Erythroblast (primary cell): Measurements from ENCODE around the gene MAN1C1.

Source experiments
- GATA1 ChIP-seq: IDR thresholded peaks from 2 replicates; pipeline ENCODE4 v1.6.1; 2011; ENCODE audit warnings: low read depth, mild to moderate bottlenecking, control low read depth, low read length, moderate library complexity
- POLR2A ChIP-seq: IDR thresholded peaks from 2 replicates; pipeline ENCODE4 v1.6.1; 2011; ENCODE audit warnings: mild to moderate bottlenecking, low read length

- TF ChIP-seq POLR2A = no peak
- TF ChIP-seq GATA1 = no peak
Measured at GRCh38 chr1:25647863-25648262, 31.3 kb downstream of the MAN1C1 start.
